ENCODE measurements around the gene ZNF469.

DNA sequence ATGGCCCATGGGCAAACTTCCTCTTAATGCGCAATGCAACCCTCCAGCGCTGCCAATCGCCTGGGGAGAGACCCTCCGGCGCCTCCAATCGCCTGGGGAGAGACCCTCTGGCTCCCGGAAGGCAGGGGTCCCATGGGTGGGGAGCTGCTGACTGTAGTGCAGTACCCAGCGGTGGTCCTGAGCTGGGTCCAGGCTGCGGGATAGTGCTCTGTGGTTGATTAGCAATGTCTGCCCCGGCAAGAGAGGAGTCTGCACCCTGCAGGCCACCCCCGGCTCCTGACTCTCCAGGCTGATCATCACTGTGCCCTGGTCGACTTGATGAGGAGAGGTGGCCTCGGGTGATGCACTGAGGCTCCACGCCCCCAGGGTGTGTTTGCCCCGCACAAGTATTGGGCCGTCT is 44.6 kb upstream of the ZNF469 start:
- TF ChIP-seq CTCF (IDR thresholded peaks at IDR 0.05): no peak
- no peak for TF ChIP-seq POLR2A (IDR thresholded peaks at IDR 0.05)
- no peak for TF ChIP-seq EP300 (IDR thresholded peaks at IDR 0.05)
